ENCODE results near the gene TNRC6C. TPM values are rescaled to one million over a fixed set of nuclear protein-coding genes. Genes with fewer than 3 reads are reported as not detected.
A peak's percentile ranks its signal among the peaks of the same experiment; 100 is the strongest.
"Not testable (repeated sequence)": the region's sequence is repeated elsewhere in the genome, so short reads cannot be mapped to it uniquely, and the experiment has no call there.

TNRC6C gene
- total RNA-seq, 1 donor from 2014 or later: 15.5 TPM

GRCh38 chr17:78134899-78135385 lies 176.4 kb downstream of the TNRC6C start:
- intact Hi-C loops (cut with micrococcal nuclease): loop anchor here (1.0 to 5.0 kb wide), 7 partner anchors 23 to 1408 kb away; partner anchors contain the start of genes JMJD6, METTL23 and TNRC6C
- Mint-ChIP-seq H3K36me3 (ENCODE audit: low read depth) (peaks cover 44% of the 10 kb centered on the region), H3K4me3 (peak overlapping the region; percentile 42), H3K27ac (peak overlapping the region; percentile 40), H3K4me1 (ENCODE audit: low read depth) (peaks cover 66% of the 10 kb centered on the region), H3K9me3 (no peaks in the 10 kb centered on the region), H3K27me3 (ENCODE audit: insufficient read depth) (no peaks in the 10 kb centered on the region)
- DNase-seq (ENCODE audit: low spot score): no peak

GRCh38 chr17:78135858-78136500 lies 177.5 kb downstream of the TNRC6C start:
- no peak for DNase-seq (ENCODE audit: low spot score)
- H3K4me1 Mint-ChIP-seq (ENCODE audit: low read depth): peaks cover 63% of the 10 kb centered on the region
- no peaks in the 10 kb centered on the region for H3K27me3 Mint-ChIP-seq (ENCODE audit: insufficient read depth)
- peaks cover 46% of the 10 kb centered on the region for H3K36me3 Mint-ChIP-seq (ENCODE audit: low read depth)
- intact Hi-C loops (cut with micrococcal nuclease): no loop called here
- no peaks in the 10 kb centered on the region for H3K9me3 Mint-ChIP-seq
- peak overlapping the region; percentile 20 for H3K4me3 Mint-ChIP-seq
- H3K27ac Mint-ChIP-seq: peak overlapping the region; percentile 68

- peak overlapping the region; percentile 74 for H3K27ac Mint-ChIP-seq
- H3K4me3 Mint-ChIP-seq: peak overlapping the region; percentile 7
- H3K4me1 Mint-ChIP-seq (ENCODE audit: low read depth): peaks cover 63% of the 10 kb centered on the region
- H3K27me3 Mint-ChIP-seq (ENCODE audit: insufficient read depth): no peaks in the 10 kb centered on the region
- H3K9me3 Mint-ChIP-seq: no peaks in the 10 kb centered on the region
- no peak for DNase-seq (ENCODE audit: low spot score)
- intact Hi-C loops (cut with micrococcal nuclease): no loop called here
- peaks cover 48% of the 10 kb centered on the region for H3K36me3 Mint-ChIP-seq (ENCODE audit: low read depth)
Measured at GRCh38 chr17:78137392-78138203, 179.1 kb downstream of the TNRC6C start.

- Mint-ChIP-seq H3K27me3 (ENCODE audit: insufficient read depth) (no peaks in the 10 kb centered on the region), H3K9me3 (no peaks in the 10 kb centered on the region), H3K4me3 (no peak overlapping the region), H3K4me1 (ENCODE audit: low read depth) (peaks cover 56% of the 10 kb centered on the region), H3K27ac (no peak overlapping the region), H3K36me3 (ENCODE audit: low read depth) (peaks cover 41% of the 10 kb centered on the region)
- DNase-seq (ENCODE audit: low spot score): no peak
- intact Hi-C loops (cut with micrococcal nuclease): no loop called here
Measured at GRCh38 chr17:78138204-78139060, 179.9 kb downstream of the TNRC6C start.

GRCh38 chr17:78139861-78140168 lies 181.3 kb downstream of the TNRC6C start:
- not testable (repeated sequence) for H3K9me3 Mint-ChIP-seq; H3K27me3 Mint-ChIP-seq (ENCODE audit: insufficient read depth); DNase-seq (ENCODE audit: low spot score); H3K4me3 Mint-ChIP-seq
- Mint-ChIP-seq H3K36me3 (ENCODE audit: low read depth) (peaks cover 29% of the 10 kb centered on the region), H3K27ac (peak overlapping the region; percentile 77), H3K4me1 (ENCODE audit: low read depth) (peaks cover 42% of the 10 kb centered on the region)
- intact Hi-C loops (cut with micrococcal nuclease): loop anchor here (1.0 to 2.0 kb wide), 5 partner anchors 10 to 74 kb away; partner anchors contain the start of genes AFMID, BIRC5, SYNGR2 and TK1

- intact Hi-C loops (cut with micrococcal nuclease): loop anchor here (1.0 to 2.0 kb wide), 5 partner anchors 10 to 74 kb away; partner anchors contain the start of genes AFMID, BIRC5, SYNGR2 and TK1
- Mint-ChIP-seq H3K9me3 (no peaks in the 10 kb centered on the region), H3K27ac (peak overlapping the region; percentile 77), H3K27me3 (ENCODE audit: insufficient read depth) (no peaks in the 10 kb centered on the region), H3K4me1 (ENCODE audit: low read depth) (peaks cover 40% of the 10 kb centered on the region), H3K36me3 (ENCODE audit: low read depth) (peaks cover 26% of the 10 kb centered on the region), H3K4me3 (peak overlapping the region; percentile 28)
- DNase-seq (ENCODE audit: low spot score): peak; percentile 96
Measured at GRCh38 chr17:78140169-78141051, 181.9 kb downstream of the TNRC6C start.

- Mint-ChIP-seq H3K4me1 (ENCODE audit: low read depth) (peaks cover 28% of the 10 kb centered on the region), H3K36me3 (ENCODE audit: low read depth) (peaks cover 15% of the 10 kb centered on the region), H3K27ac (no peak overlapping the region), H3K4me3 (no peak overlapping the region), H3K9me3 (no peaks in the 10 kb centered on the region), H3K27me3 (ENCODE audit: insufficient read depth) (no peaks in the 10 kb centered on the region)
- intact Hi-C loops (cut with micrococcal nuclease): loop anchor here (2.0 kb wide), 1 partner anchor 35 kb away; no protein-coding TSS in a partner anchor
- DNase-seq (ENCODE audit: low spot score): no peak
Measured at GRCh38 chr17:78141437-78142118, 183.1 kb downstream of the TNRC6C start.

GRCh38 chr17:78142119-78142861 lies 183.8 kb downstream of the TNRC6C start:
- Mint-ChIP-seq H3K27ac (no peak overlapping the region), H3K27me3 (ENCODE audit: insufficient read depth) (no peaks in the 10 kb centered on the region), H3K4me3 (no peak overlapping the region), H3K36me3 (ENCODE audit: low read depth) (peaks cover 10% of the 10 kb centered on the region), H3K9me3 (no peaks in the 10 kb centered on the region), H3K4me1 (ENCODE audit: low read depth) (peaks cover 21% of the 10 kb centered on the region)
- intact Hi-C loops (cut with micrococcal nuclease): no loop called here
- DNase-seq (ENCODE audit: low spot score): no peak

- peaks cover 9% of the 10 kb centered on the region for H3K36me3 Mint-ChIP-seq (ENCODE audit: low read depth)
- peaks cover 24% of the 10 kb centered on the region for H3K4me1 Mint-ChIP-seq (ENCODE audit: low read depth)
- no peak overlapping the region for H3K4me3 Mint-ChIP-seq
- H3K9me3 Mint-ChIP-seq: no peaks in the 10 kb centered on the region
- intact Hi-C loops (cut with micrococcal nuclease): no loop called here
- H3K27ac Mint-ChIP-seq: no peak overlapping the region
- no peak for DNase-seq (ENCODE audit: low spot score)
- no peaks in the 10 kb centered on the region for H3K27me3 Mint-ChIP-seq (ENCODE audit: insufficient read depth)
Measured at GRCh38 chr17:78143214-78144146, 185.0 kb downstream of the TNRC6C start.

GRCh38 chr17:78144147-78144719 lies 185.7 kb downstream of the TNRC6C start:
- Mint-ChIP-seq H3K4me1 (ENCODE audit: low read depth) (peaks cover 23% of the 10 kb centered on the region), H3K4me3 (no peak overlapping the region), H3K27ac (no peak overlapping the region), H3K9me3 (no peaks in the 10 kb centered on the region), H3K27me3 (ENCODE audit: insufficient read depth) (no peaks in the 10 kb centered on the region), H3K36me3 (ENCODE audit: low read depth) (peaks cover 5% of the 10 kb centered on the region)
- no peak for DNase-seq (ENCODE audit: low spot score)
- intact Hi-C loops (cut with micrococcal nuclease): no loop called here

Measured in activated T-helper 1 cell treated with anti-CD3 and anti-CD28 coated beads, Interleukin-12 subunit alpha, Interleukin-12 subunit beta, Interleukin-2, Interleukin-4 antibody, amounts not matched to agents 30 ng/mL and 10 ng/mL and 1 ng/mL, durations not matched to agents 14 hours and 24 hours and 36 hours (primary cell).